HUES64 (cell line): ENCODE data around the gene AP5Z1.

Experiments used
- H3K27ac ChIP-seq: 2 replicates; pipeline ENCODE4 v1.7.0; 2013; ENCODE audit warnings: low read depth, low read length, inconsistent platforms
- H3K27me3 ChIP-seq: 2 replicates; pipeline ENCODE4 v1.6.1; 2013; ENCODE audit warnings: mild to moderate bottlenecking, low read length; ENCODE audit not compliant: insufficient read depth
- H3K36me3 ChIP-seq: 2 replicates; pipeline ENCODE4 v1.6.1; 2013; ENCODE audit warnings: mild to moderate bottlenecking, low read length; ENCODE audit not compliant: insufficient read depth
- H3K4me1 ChIP-seq: 2 replicates; pipeline ENCODE4 v1.6.1; 2013; ENCODE audit warnings: mild to moderate bottlenecking, low read length, moderate library complexity; ENCODE audit not compliant: insufficient read depth
- H3K4me3 ChIP-seq: 2 replicates; pipeline ENCODE4 v1.5.1; 2013; ENCODE audit warnings: mild to moderate bottlenecking, low read length, moderate library complexity
- H3K9ac ChIP-seq: 2 replicates; pipeline ENCODE4 v1.6.1; 2013; ENCODE audit warnings: mild to moderate bottlenecking, low read depth, low read length
- H3K9me3 ChIP-seq: 2 replicates; pipeline ENCODE4 v1.6.1; 2013; ENCODE audit warnings: low read depth, low read length; ENCODE audit not compliant: insufficient read depth
- WGBS: fragments of 150-250, 120-280 bp; methylation state at CpG from one replicate; pipeline ENCODE4 v1.1.7; 2013; ENCODE audit warnings: missing lambda C conversion rate; 5-methylcytosine and 5-hydroxymethylcytosine counted together

The AP5Z1 gene

GRCh38 chr7:4745971-4746919 lies 29.2 kb upstream of the AP5Z1 start:
- no peak overlapping the region for H3K4me3 ChIP-seq
- H3K36me3 ChIP-seq = 0 out of 2 replicates have a peak, but pooled peaks cover 7% of the 10 kb centered on the region
- 92% methylated on average over 12 of the region's 12 CpGs for WGBS
- no peak overlapping the region; the same call in 1 of the 2 replicates for H3K27ac ChIP-seq
- H3K9me3 ChIP-seq = no peaks in the 10 kb centered on the region
- H3K27me3 ChIP-seq = peaks cover 45% of the 10 kb centered on the region
- peak overlapping the region; percentile 52; the same call in 1 of the 2 replicates for H3K9ac ChIP-seq
- H3K4me1 ChIP-seq = peaks cover 19% of the 10 kb centered on the region; the same call in 1 of the 2 replicates

- WGBS = 95% methylated on average over 22 of the region's 22 CpGs
- Histone ChIP-seq H3K27ac (no peak overlapping the region), H3K36me3 (0 out of 2 replicates have a peak, but pooled peaks cover 7% of the 10 kb centered on the region)
Measured at GRCh38 chr7:4747013-4747412, 28.4 kb upstream of the AP5Z1 start.

GRCh38 chr7:4747746-4748145 lies 27.7 kb upstream of the AP5Z1 start:
- H3K9me3 ChIP-seq = no peaks in the 10 kb centered on the region
- 0 out of 2 replicates have a peak, but pooled peaks cover 7% of the 10 kb centered on the region for H3K36me3 ChIP-seq
- H3K27ac ChIP-seq = no peak overlapping the region
- H3K4me1 ChIP-seq = peaks cover 19% of the 10 kb centered on the region; the same call in 1 of the 2 replicates
- 96% methylated on average over 11 of the region's 11 CpGs for WGBS
- peaks cover 32% of the 10 kb centered on the region for H3K27me3 ChIP-seq
- H3K4me3 ChIP-seq = no peak overlapping the region
- H3K9ac ChIP-seq = no peak overlapping the region

More at GRCh38 chr7:4747013-4747412, 28.4 kb upstream of the AP5Z1 start:
- H3K9ac ChIP-seq = no peak overlapping the region
- peaks cover 39% of the 10 kb centered on the region for H3K27me3 ChIP-seq
- H3K4me3 ChIP-seq = no peak overlapping the region
- H3K4me1 ChIP-seq = peaks cover 19% of the 10 kb centered on the region; the same call in 1 of the 2 replicates
- H3K9me3 ChIP-seq = no peaks in the 10 kb centered on the region

GRCh38 chr7:4748231-4748681 lies 27.2 kb upstream of the AP5Z1 start:
- H3K27me3 ChIP-seq = peaks cover 27% of the 10 kb centered on the region
- peaks cover 18% of the 10 kb centered on the region; the same call in 1 of the 2 replicates for H3K4me1 ChIP-seq
- H3K9ac ChIP-seq = no peak overlapping the region
- H3K36me3 ChIP-seq = 0 out of 2 replicates have a peak, but pooled peaks cover 7% of the 10 kb centered on the region
- no peak overlapping the region for H3K27ac ChIP-seq
- no peak overlapping the region for H3K4me3 ChIP-seq
- no peaks in the 10 kb centered on the region for H3K9me3 ChIP-seq
- 93% methylated on average over 9 of the region's 10 CpGs for WGBS

DNA sequence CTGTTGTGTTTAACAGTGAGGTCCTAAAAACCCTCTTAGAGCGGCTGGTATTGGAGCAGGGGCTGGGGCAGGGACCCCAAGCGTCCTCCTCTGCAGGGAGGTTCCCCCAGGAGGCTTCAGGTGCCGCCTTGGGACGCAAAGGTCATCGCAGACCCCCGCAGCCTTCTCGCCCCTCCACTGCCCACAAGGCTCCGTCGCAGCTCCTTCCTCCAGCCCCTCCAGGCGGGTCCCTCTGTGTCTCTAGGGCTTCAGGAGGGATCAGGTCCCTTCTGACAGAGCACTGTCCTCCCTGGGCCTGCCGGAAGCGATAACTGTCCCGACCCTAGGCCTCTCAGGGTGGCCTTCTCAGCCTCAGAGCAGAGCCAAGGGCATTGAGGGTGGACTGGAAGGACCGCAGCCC lies 26.1 kb upstream of the AP5Z1 start:
- 94% methylated on average over 14 of the region's 14 CpGs for WGBS
- Histone ChIP-seq H3K4me3 (no peak overlapping the region), H3K9ac (no peak overlapping the region), H3K36me3 (0 out of 2 replicates have a peak, but pooled peaks cover 7% of the 10 kb centered on the region), H3K27ac (no peak overlapping the region), H3K27me3 (peaks cover 16% of the 10 kb centered on the region), H3K4me1 (peaks cover 7% of the 10 kb centered on the region; the same call in 1 of the 2 replicates), H3K9me3 (no peaks in the 10 kb centered on the region)

GRCh38 chr7:4749798-4750197 lies 25.6 kb upstream of the AP5Z1 start:
- Histone ChIP-seq H3K36me3 (0 out of 2 replicates have a peak, but pooled peaks cover 7% of the 10 kb centered on the region), H3K9me3 (no peaks in the 10 kb centered on the region), H3K27ac (no peak overlapping the region), H3K27me3 (peaks cover 14% of the 10 kb centered on the region), H3K9ac (no peak overlapping the region), H3K4me3 (no peak overlapping the region), H3K4me1 (peaks cover 5% of the 10 kb centered on the region; the same call in 1 of the 2 replicates)
- WGBS = 95% methylated on average over 15 of the region's 15 CpGs

DNA sequence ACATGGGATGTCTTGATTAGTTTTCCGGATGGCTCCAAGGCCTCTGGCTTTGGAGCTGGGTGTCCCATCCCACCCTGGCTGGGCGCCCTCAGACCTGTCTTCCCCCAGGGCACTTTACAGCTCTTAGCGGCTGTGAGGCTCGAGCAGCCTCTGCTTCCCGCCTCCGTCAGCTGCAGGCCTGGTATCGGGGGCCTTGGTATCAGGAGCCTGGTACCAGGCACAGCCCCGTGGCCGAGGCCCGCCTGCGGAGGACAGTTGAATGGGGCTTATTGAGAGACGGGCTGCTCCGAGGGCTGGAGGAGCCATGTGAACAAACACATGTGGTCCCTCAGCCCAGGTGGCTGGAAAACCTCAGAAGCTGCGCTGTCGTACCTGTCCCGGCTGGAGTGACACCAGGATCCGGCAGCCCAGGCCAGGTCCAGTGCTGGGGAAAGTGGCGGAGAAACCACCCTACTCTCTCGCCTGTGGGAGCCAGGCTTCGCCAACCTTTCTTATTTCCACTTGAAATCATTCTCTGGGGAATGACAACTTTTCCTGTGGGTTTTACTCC lies 23.9 kb upstream of the AP5Z1 start:
- WGBS = 95% methylated on average over 20 of the region's 20 CpGs
- Histone ChIP-seq H3K9me3 (no peaks in the 10 kb centered on the region), H3K4me1 (no peaks in the 10 kb centered on the region), H3K36me3 (peaks cover 17% of the 10 kb centered on the region; the same call in 1 of the 2 replicates), H3K27me3 (peaks cover 6% of the 10 kb centered on the region), H3K9ac (no peak overlapping the region), H3K27ac (no peak overlapping the region), H3K4me3 (no peak overlapping the region)

DNA sequence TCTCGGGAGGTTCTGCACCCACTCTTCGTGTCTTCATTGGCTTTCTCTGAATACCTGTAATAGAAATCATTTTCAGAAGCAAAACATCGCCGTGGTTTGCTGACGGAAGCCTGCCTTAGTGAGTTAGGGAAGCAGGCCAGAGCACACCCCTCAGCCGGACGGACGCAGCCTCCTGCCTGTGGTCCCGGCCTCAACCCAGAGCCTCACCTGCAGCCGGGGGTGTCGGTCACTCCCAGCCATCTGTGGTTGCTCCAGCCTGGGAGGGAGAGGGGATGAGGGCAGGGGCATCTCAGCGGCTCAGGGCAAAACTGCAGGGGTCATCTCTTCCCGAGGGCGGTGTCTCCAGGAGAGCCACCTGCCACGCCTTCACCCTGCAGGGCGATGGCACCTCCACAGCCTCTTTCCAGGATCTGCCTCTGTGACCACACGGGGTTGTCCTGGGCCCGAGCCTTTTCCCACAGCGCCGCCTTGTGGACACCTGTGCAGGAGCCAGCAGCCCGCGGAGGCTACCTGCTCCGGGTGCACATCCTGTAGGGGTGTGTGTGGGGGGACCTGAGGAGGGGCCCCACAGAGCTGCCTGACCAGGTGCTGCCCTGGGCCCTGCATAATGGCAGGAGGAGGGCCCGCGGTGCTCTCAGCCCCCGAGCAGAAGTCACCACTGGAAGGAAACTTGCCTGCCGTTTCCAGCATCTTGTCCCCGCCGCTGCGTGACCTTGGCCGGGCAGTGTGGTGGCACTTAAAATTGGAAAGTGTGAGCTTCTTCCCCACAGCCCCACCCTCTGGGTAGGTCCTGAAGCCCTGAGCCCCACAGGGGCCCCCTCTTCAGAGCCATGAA lies 21.6 kb upstream of the AP5Z1 start:
- WGBS = 59% methylated on average over 31 of the region's 31 CpGs

DNA sequence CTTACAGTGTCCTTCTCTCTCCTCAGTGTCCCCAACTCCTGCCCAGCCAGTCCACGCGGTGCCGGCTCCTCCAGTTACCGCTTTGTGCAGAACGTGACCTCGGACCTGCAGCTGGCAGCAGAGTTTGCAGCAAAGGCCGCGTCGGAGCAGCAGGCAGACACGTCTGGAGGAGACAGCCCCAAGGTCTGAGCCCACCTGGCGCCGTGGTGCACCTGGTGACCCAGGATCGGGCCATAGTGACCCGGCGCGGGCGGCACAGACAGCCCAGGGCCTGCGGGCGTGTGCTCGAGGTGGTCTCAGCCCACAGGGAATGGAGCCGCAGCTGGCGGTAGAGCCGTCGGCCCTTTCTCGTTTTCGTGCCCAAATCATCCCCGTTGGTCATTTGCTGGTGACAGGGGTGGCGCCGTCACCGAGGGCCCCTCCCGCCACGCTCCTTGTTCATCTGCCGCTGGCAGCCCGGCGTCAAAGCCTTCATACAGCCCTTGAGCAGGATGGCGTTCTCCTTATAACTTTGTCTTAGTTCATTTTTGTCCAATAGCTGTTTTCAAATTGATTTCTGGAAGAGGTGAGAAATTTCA lies 20.9 kb upstream of the AP5Z1 start:
- H3K27ac ChIP-seq = no peak overlapping the region
- 97% methylated on average over 36 of the region's 36 CpGs for WGBS
- H3K36me3 ChIP-seq = peaks cover 19% of the 10 kb centered on the region; the same call in 1 of the 2 replicates

More for the DNA sequence above, 21.6 kb upstream of the AP5Z1 start:
- no peak overlapping the region for H3K4me3 ChIP-seq
- no peaks in the 10 kb centered on the region for H3K9me3 ChIP-seq
- H3K9ac ChIP-seq = no peak overlapping the region
- H3K27me3 ChIP-seq = no peaks in the 10 kb centered on the region
- H3K36me3 ChIP-seq = peaks cover 16% of the 10 kb centered on the region; the same call in 1 of the 2 replicates
- no peaks in the 10 kb centered on the region for H3K4me1 ChIP-seq
- H3K27ac ChIP-seq = no peak overlapping the region

GRCh38 chr7:4755045-4755444 lies 20.4 kb upstream of the AP5Z1 start:
- H3K36me3 ChIP-seq = peaks cover 19% of the 10 kb centered on the region; the same call in 1 of the 2 replicates
- 98% methylated on average over 24 of the region's 24 CpGs for WGBS
- H3K9ac ChIP-seq = no peak overlapping the region
- H3K27me3 ChIP-seq = no peaks in the 10 kb centered on the region
- H3K9me3 ChIP-seq = no peaks in the 10 kb centered on the region
- H3K4me3 ChIP-seq = no peak overlapping the region
- no peaks in the 10 kb centered on the region for H3K4me1 ChIP-seq
- no peak overlapping the region for H3K27ac ChIP-seq

More for the DNA sequence above, 20.9 kb upstream of the AP5Z1 start:
- Histone ChIP-seq H3K9ac (no peak overlapping the region), H3K27me3 (no peaks in the 10 kb centered on the region), H3K4me3 (no peak overlapping the region), H3K4me1 (no peaks in the 10 kb centered on the region), H3K9me3 (no peaks in the 10 kb centered on the region)
